Bone marrow (tissue), 2 donors: Measurements from ENCODE around the gene S100A2.
"Not testable (repeated sequence)": the region's sequence is repeated elsewhere in the genome, so short reads cannot be mapped to it uniquely, and the experiment has no call there.

Experiments used
- DNase-seq, 2 donors: peaks; one replicate each; lab custom pipeline; 2025; lab: John Stamatoyannopoulos, UW

S100A2 gene

DNA sequence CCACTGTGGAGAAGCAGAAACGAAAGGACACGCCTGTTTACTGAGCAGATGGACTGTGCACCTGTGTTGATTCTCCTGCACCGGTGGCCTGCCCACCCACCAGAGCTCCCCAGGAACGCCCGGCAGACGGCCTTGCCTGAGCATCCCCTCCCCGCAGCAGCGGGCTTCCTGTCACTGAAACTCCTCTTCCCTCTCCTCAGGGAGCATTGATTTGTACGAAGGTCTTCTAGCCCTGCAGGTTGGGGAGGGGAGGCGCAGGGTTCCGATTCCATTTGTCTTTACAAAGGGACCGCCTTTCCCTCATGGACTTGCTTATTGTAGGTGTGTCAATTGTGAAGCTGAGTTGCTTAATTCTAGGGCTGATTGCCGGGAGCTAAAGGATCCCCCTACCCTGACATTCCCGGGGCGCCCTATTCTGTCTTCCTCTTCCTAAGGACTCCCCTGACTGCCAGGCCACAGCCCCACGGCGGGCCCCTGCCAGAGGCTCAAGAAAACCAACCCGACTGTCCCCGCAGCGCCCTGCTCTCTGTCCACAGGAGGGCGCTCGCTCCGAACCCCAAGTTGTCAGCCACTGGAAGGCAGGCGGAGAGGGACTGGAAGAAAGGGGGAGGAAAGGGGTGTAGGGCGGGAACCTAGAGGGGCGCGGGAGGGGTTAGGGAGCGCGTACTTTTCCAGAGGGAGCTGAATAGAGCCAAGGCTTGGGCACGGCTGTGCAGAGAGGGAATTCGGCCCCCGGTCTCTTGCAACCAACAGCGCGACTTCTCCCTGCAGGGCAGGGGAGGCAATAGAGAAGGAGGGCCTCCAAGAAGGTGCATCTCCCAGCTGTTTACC is 32.7 kb downstream of the S100A2 start:
- peak; percentile 54 to 82 for DNase-seq

DNA sequence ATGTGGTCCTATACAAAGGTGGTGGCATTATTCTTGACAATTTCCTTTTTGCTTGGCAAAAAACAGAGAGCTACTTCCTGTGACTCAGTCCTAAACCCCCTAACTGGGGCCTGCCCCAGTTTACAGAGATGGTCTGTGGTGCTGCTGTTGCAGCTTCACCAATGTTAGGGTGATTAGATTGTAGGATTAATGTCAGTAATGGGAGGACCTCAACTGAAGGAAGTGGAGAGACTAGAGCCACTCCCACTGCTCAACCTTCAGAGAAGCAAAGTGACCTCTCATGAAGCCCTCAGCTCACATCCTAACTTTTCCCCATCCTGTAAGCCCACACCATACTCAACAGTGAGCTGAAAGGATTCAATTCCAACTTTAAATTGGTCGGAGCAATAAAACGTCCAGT is 33.5 kb downstream of the S100A2 start:
- DNase-seq, result peak in 1 of 2 donors; percentile 53

DNA sequence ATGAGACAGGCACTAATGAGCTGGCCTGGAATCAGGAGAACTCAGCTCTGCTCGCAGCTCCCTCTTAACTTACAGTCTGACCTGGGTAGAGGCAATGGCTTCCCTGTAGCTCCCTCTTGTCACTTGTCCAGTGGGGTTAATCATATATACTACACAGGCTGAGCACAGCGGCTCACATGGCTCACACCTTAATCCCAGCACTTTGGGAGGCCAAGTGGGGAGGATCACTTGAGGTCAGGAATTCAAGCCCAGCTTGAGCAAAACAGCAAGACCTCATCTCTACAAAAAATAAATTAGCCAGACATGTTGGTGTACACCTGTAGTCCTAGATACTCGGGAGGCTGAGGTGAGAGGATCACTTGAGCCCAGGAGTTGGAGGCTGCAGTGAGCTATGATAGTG is 34.0 kb downstream of the S100A2 start:
- DNase-seq, result no peak

DNA sequence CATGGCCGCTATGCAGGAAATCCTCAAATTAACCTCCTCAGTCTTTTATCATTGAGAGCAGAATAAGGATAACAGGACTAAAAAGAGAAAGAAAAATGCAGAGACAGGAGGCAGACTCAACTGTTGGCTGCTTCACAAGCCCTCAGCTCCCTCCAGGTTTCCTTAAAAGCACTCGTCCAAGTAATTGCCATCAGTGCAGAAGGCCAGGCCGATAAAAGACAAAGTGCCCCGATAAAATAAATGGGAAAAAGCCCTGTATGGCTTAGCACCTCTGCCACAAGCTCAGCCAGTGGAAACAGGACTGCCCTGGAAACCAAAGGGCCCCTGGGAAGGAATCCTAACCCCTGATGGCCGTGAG is 38.0 kb downstream of the S100A2 start:
- DNase-seq, result no peak

DNA sequence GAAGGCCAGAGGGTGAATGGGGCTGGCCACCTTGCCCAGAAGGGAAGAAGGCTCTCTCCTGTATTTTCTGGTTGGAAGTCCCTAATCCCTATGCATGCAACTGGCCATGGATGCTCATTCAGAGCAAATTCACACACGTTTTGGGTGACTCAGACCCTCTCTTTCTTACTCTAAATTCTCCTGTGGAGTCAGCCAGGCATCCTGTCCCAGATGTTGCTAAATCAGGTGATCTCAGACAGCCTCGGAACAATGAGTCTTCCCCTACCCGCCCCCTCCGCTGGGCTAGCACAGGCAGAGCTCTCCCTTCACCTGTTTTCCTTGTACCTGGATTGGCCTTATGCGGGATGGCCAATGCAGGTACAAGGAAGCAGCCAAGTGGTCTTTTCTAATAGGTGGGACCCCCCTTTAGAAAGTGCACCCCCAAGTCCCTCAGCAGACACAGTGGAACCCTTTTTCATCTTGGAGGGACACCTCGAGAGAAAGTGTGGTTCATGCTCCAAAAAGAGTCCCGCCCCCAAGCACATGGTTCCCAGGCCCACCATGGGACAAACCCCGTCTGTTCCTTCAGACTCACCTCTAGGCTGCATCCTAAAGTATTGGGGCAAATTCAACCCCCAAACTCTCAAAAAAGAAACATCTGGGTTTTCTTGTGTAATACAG is 38.5 kb downstream of the S100A2 start:
- no peak for DNase-seq

DNA sequence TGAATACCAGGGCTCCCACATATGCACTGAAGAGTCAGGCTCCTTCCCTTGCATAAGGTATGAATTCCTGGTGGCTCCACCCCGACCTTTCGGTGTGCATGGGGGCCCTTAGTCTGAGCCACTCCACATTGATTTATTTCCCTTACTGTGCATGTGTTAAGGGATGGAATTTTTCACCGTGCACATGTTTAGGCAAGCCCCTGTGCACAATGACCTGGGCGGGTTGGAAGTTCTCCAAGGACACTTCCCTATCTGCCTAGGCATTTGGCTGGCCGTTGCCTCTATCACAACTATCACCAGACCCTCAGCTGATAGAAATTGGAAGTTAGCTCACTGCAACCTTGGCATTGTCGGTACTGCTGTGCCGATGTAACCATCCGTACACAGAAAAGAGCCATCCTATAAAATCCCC is 39.5 kb downstream of the S100A2 start:
- no peak for DNase-seq

DNA sequence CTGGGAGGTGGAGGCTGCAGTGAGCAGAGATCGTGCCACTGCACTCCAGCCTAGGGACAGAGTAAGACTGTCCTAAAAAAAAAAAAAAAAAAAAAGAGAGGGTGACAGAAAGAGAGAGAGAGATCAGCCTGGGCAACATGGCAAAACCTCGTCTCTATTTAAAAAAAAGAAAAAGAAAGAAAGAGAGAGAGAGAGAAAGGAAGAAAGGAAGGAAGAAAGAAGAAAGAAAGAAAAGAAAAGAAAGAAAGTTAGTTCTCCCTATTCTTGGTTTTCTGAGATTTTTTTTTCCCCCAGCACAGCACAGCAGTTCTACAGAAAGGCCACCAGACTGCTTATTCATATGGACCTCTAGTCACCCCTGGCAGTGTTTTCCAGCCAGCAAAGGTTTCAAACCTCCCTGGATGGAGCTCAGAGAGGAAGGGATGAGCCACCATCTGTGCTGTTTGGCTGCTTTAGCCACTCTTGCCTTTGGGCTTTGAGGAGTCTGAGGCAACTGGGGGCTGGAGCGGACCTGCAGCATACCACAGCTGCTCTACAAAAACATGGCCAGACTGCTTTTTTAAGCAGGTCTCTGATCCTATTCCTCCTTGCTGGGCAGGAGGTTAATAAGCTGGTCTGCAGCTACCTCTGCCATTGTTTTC is 40.4 kb downstream of the S100A2 start:
- no peak for DNase-seq

DNA sequence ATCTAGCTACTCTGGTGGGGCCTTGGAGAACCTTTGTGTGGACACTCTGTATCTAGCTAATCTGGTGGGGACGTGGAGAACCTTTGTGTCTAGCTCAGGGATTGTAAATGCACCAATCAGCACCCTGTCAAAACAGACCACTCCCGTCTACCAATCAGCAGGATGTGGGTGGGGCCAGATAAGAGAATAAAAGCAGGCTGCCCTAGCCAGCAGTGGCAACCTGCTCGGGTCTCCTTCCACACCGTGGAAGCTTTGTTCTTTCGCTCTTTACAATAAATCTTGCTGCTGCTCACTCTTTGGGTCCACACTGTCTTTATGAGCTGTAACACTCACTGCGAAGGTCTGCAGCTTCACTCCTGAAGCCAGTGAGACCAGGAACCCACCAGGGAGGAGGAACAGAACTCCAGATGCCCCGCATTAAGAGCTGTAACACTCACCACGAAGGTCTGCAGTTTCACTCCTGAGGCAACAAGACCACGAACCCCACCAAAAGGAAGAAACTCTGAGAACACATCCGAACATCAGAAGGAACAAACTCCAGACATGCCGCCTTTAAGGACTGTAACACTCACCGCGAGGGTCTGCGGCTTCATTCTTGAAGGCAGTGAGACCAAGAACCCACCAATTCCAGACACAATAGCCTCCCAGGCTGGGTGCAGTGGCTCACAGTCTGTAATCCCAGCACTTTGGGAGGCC is 43.1 kb downstream of the S100A2 start:
- DNase-seq, result not testable (repeated sequence)

DNA sequence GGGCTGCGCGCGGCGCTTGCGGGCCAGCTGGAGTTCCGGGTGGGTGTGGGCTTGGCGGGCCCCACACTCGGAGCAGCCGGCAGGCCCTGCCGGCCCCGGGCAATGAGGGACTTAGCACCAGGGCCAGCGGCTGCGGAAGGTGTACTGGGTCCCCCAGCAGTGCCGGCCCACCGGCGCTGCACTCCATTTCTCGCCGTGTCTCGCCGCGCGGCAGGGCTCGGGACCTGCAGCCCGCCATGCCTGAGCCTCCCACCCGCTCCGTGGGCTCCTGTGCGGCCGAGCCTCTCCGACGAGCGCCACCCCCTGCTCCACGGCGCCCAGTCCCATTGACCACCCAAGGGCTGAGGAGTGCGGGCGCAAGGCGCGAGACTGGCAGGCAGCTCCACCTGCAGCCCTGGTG is 43.8 kb downstream of the S100A2 start:
- DNase-seq, result not testable (repeated sequence)

DNA sequence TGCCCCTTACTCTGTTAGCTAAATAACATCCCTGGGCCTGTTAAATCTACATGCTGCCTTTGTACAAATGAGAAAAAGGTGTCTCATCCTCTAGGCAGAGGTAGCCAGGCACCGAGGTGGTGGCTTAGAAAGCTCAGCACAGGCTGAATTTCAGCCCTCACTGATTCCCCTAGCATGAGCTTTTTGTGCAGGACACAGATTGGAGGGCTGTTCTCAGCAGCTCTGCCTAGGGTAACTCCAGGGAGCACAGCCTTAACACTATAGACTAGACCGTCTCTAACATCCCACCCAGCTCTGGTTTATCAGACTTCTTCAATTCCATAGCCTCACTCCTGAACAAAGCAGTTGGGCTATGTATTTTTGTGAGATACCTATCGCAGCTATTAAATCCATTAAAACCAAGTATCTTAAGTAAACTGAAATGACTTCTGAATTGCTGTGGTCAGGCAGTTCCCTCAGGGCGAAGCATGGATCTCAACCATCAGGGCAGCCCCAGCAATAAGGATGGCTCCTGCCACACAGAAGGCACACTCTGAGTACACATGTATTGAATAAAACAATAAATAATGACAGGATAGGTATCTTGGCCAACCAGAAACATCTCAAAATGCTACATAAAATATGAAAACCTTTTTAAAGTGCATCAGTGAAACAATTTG is 44.7 kb downstream of the S100A2 start:
- no peak for DNase-seq

DNA sequence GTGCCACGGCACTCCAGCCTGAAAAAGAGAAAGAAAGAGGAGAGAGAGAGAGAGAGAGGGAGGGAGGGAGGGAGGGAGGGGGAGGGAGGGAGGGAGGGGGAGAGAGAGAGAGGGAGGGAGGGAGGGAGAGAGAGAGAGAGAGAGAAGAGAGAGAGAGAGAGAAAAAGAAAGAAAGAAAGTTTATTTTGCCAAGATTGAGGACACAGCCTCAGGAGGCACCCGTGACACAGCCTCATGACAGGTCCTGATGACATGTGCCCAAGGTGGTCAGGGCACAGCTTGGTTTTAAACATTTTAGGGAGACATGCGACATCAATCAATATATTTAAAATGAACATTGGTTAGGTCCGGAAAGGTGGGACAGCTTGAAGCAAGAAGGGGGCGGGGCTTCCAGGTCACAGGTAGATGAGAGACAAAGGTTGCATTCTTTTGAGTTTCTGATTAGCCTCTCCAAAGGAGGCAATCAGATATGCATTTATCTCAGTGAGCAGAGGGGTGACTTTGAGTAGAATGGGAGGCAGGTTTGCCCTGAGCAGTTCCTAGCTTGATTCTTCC is 45.4 kb downstream of the S100A2 start:
- not testable (repeated sequence) for DNase-seq

DNA sequence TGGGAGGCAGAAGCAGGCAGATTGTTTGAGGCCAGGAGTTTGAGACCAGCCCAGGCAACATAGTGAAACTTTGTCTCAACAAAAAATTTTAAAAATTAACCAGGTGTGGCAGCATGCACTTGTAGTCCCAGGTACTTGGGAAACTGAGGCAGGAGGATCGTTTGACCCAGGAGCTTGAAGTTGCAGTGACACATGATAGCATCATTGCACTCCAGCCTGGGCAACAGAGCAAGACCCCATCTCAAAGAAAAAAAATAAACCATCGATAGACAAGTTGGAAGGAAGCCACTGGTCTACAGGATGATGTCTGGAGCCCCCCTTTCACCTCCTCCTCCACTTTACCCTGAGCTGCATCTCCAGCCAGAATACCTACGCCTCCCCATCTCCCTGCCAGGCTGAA is 46.4 kb downstream of the S100A2 start:
- no peak for DNase-seq

DNA sequence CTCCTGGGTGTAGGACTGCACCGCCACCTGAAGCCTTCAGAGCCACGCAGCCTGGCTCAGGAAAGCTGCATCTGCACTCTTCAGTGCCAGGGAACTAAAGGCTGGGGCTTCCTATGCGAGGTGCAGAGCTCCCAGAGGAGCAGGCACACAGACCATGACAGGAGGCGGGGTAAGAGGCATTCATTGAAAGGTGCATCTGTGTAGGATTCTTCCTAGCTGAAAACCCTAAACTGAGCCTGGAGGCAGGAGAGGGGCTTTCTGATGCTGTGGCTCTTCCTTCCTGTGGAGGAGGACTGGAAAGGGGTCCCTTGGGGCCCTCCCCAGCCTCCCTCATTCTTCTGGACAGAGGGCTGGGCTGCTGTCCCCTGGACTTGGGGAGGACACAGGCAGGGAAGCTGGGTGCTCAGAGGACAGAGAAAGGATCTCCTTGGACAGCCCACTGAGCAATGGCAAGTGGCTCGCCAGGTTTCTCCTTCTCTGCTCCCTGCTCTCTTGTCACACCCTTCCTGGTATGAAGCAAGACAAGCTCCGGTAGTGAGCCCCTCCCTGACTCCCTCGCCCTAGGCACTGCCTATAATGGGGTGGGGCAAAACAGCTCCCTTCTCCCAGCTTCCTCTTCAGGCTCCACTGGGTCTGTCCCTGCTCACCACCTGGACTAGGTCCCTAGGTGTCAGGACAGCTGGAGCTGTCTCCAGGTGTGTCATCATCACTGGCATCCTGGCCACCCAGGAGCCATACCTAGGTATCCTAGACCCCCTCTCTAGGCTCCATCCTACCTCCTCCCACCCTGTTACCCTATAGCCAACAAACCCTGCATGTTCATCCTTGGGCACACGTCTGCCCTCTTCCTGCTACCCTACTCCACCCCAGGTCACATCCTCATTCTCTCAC is 49.9 kb downstream of the S100A2 start:
- no peak for DNase-seq

DNA sequence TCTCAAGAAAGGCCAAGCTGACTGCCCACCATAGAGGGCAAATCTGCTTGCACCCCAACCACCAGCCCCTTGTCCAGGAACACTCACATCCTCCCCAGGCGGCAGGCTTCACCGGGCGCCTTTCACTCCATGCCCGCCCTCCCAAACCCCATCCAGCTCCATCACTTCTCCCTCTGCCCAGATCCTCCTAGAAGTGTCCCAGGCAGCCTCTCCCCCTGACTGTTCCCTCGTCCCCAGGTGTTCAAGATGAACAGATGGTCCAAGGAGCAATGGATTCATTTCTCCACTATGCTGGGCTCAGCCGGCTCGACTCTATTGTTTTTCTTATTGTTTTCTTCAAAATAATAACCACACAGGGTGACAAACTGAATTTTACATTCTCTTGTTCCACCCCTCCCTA is 52.0 kb downstream of the S100A2 start:
- DNase-seq, result no peak

DNA sequence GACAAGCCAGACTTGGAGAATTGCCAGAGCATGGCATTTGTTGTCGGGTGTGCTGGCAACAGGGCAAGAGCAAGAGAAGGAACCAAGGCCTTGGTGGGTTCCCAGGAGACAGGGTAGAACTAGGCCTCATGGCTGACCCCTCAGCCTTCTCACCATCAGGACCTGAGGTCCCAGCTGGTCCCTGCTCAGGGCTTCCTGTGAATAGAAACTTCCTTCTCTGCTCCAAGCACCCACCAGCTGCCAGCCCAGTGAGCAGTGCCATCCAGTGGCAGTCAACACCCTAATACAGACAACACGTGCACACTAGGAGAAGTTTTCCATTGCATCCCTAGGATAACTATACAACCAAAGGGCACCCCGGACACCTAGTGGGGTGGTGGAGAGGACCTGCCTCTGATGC is 52.6 kb downstream of the S100A2 start:
- peak in 1 of 2 donors; percentile 14 for DNase-seq
